ENCODE data around the gene CDCA8.

The CDCA8 gene

GRCh38 chr1:37723072-37723389 lies 30.7 kb downstream of the CDCA8 start:
- no peak overlapping the region for H3K4me3 ChIP-seq (ENCODE audit: low read depth in 1 of 2, low read length in 1 of 2)
- H3K4me1 ChIP-seq (ENCODE audit: control insufficient read depth in 1 of 2, insufficient read depth in 1 of 2, low read depth in 1 of 2, low read length in 1 of 2), result no peaks in the 10 kb centered on the region
- H3K36me3 ChIP-seq, result no peaks in the 10 kb centered on the region
- no peak for TF ChIP-seq CTCF (IDR thresholded peaks at IDR 0.05)
- H3K27me3 ChIP-seq, result peaks cover 26% of the 10 kb centered on the region
- no peak overlapping the region for H3K27ac ChIP-seq
- H3K9me3 ChIP-seq, result no peaks in the 10 kb centered on the region

- no peak overlapping the region for H3K4me3 ChIP-seq (ENCODE audit: low read depth in 1 of 2, low read length in 1 of 2)
- no peaks in the 10 kb centered on the region for H3K9me3 ChIP-seq
- H3K36me3 ChIP-seq, result no peaks in the 10 kb centered on the region
- TF ChIP-seq CTCF (IDR thresholded peaks at IDR 0.05), result no peak
- H3K4me1 ChIP-seq (ENCODE audit: control insufficient read depth in 1 of 2, insufficient read depth in 1 of 2, low read depth in 1 of 2, low read length in 1 of 2), result no peaks in the 10 kb centered on the region
- no peak overlapping the region for H3K27ac ChIP-seq
- peaks cover 26% of the 10 kb centered on the region for H3K27me3 ChIP-seq
These were observed 31.2 kb downstream of the CDCA8 start for GRCh38 chr1:37723390-37724078.

GRCh38 chr1:37724575-37724974 lies 32.3 kb downstream of the CDCA8 start:
- Histone ChIP-seq H3K9me3 (no peaks in the 10 kb centered on the region), H3K27ac (no peak overlapping the region), H3K36me3 (no peaks in the 10 kb centered on the region), H3K4me1 (ENCODE audit: control insufficient read depth in 1 of 2, insufficient read depth in 1 of 2, low read depth in 1 of 2, low read length in 1 of 2) (no peaks in the 10 kb centered on the region), H3K4me3 (ENCODE audit: low read depth in 1 of 2, low read length in 1 of 2) (no peak overlapping the region), H3K27me3 (peaks cover 36% of the 10 kb centered on the region)
- no peak for TF ChIP-seq CTCF (IDR thresholded peaks at IDR 0.05)

GRCh38 chr1:37725851-37726613 lies 33.7 kb downstream of the CDCA8 start:
- H3K4me1 ChIP-seq (ENCODE audit: control insufficient read depth in 1 of 2, insufficient read depth in 1 of 2, low read depth in 1 of 2, low read length in 1 of 2), result no peaks in the 10 kb centered on the region
- no peaks in the 10 kb centered on the region for H3K9me3 ChIP-seq
- no peaks in the 10 kb centered on the region for H3K36me3 ChIP-seq
- no peak for TF ChIP-seq CTCF (IDR thresholded peaks at IDR 0.05)
- peaks cover 50% of the 10 kb centered on the region for H3K27me3 ChIP-seq
- no peak overlapping the region for H3K4me3 ChIP-seq (ENCODE audit: low read depth in 1 of 2, low read length in 1 of 2)
- no peak overlapping the region for H3K27ac ChIP-seq

- Histone ChIP-seq H3K27ac (no peak overlapping the region), H3K27me3 (peaks cover 59% of the 10 kb centered on the region), H3K4me3 (ENCODE audit: low read depth in 1 of 2, low read length in 1 of 2) (no peak overlapping the region), H3K4me1 (ENCODE audit: control insufficient read depth in 1 of 2, insufficient read depth in 1 of 2, low read depth in 1 of 2, low read length in 1 of 2) (no peaks in the 10 kb centered on the region), H3K36me3 (no peaks in the 10 kb centered on the region), H3K9me3 (no peaks in the 10 kb centered on the region)
- no peak for TF ChIP-seq CTCF (IDR thresholded peaks at IDR 0.05)
These were observed 34.7 kb downstream of the CDCA8 start for GRCh38 chr1:37726751-37727585.

All from neutrophil (primary cell).